Endothelial cell of hepatic sinusoid (primary cell): ENCODE measurements around the gene ANGPT4.

ENCODE experiments used
- in situ Hi-C: cut with HindIII; loops from 2 replicates; pipeline ENCODE4 v1.10.0; 2017; ENCODE audit warnings: low sequenced_read_pairs

Gene ANGPT4

GRCh38 chr20:942611-943010, 26.5 kb upstream of the ANGPT4 start:
- in situ Hi-C loops = no loop called here

GRCh38 chr20:940926-941325, 24.8 kb upstream of the ANGPT4 start:
- in situ Hi-C loops = no loop called here

DNA sequence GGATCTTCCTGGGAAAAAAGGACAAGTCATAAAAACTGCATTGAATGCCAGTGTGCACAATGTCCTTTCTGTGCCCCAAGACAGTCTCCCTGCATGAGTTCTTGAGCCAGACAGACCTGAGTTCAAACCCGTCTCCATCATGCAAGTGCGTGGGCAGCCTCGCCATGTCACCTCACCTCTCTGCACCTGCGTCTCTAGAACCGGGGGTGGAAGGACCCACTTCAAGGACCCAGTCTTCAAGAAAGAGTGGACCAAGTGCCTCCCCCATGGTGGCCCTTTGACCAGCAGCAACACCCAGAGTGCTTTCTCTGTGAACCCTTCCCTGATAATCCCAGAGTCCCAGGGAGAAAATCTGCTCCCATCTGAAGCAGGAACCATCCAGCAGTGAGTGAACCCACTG, 23.5 kb upstream of the ANGPT4 start:
- in situ Hi-C loops = no loop called here

DNA sequence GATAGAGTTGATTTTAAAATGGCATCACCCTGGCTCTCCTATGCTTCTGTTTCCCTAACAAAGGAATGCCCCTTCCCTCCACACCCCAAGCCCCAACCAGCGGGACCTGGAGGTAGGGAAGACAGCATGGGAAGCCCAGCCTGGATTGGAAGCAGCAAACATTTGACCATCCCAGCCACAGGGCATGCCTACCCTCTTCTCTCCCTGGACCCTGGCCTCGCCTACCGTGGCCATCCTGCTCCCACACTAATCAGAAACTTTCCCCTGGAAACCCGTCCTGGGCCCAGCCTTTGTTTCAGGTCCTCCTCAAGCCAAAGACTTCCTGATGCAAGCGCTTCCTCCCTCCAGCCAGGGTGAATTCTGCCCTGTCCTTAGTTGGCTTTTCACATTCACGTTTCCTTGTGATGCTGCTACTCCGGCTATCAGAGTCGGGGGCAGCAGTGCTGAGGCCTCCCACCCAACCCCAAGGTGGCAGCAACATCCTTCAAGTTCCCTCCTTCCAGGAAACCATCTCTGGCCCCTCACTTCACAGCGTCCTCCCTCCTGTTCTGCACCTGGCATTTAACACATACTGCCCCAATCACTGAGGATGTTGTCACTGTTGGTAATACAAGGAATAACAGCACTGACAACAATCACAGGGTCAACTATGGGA, 18.2 kb upstream of the ANGPT4 start:
- in situ Hi-C loops = no loop called here

- in situ Hi-C loops = no loop called here
Observed at GRCh38 chr20:933029-933428, 16.9 kb upstream of the ANGPT4 start.

DNA sequence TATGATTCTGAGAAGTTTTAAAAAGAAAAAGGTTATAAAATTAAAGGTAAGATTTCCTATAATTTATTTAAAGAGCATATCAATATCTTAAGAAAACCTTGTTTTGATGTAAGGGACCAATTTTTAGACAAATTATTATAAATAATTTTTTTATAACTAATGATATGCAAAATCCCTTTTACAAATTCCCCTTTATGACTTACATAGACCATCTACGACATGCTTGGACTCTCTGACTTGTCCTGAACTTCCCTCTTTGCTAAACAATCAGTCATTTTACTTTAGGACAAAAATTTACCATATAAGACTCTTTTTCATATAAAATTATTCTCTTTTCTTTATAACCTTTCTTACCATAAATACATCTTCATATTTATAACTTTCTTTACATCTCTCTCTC, 15.3 kb upstream of the ANGPT4 start:
- in situ Hi-C loops = no loop called here

DNA sequence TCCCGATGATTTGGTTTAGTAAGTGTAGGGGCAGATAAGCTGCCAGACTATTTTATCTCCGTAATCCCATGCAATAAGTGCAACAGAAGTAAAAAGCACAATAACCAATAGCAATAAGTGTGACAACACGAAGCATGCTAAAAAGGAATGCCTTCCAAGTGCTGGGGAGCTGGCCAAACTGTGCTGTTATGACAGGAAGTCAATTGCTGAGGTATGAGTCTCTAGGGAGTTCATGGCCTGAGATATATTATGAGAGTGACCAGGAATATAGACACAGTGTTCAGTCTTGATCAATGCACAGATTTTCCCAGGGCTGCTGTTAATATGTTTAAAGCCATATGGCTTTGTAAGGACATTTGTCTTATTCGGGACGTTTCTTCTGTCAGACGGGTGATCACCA, 10.5 kb upstream of the ANGPT4 start:
- in situ Hi-C loops = no loop called here

- in situ Hi-C loops = no loop called here
Observed at GRCh38 chr20:925516-925915, 9.4 kb upstream of the ANGPT4 start.

DNA sequence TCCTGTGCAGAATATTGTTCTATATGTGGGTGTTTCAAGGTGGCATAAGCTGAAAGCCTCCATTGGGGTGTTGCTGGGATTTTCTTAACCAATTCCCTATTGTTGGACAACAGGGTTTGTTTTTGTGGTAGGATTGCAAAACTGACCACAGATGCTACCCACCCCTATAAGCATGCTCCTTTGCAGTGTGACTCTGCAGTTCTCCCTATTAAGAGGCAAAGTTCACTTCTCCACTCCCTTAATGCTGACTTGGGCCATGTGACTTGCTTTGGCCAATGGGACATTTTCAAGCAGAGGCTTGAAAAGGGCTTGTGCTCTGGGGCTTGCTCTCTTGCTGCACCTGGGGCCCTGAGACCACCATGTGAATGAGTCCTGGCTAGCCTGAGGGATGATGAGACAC, 8.5 kb upstream of the ANGPT4 start:
- in situ Hi-C loops = no loop called here

DNA sequence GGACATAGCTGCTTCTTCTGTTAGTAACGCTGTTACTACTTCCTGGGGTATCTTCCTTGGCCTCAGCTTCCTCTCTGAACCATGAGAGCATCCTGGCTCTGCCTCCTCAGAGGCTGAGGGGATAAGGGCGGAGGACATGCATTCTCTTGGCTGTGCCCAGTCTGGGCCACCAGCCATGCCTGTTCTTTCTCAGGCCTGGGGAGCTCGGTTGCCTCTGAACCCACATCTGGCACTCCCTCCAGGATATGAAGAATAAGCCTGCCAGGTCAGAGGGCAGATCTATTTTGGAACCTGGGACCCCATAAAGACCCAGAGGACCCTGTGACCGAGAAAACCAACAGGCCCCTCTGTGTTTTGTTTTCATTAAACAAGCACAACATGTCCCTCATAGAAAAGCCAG, 6.6 kb upstream of the ANGPT4 start:
- in situ Hi-C loops = no loop called here

DNA sequence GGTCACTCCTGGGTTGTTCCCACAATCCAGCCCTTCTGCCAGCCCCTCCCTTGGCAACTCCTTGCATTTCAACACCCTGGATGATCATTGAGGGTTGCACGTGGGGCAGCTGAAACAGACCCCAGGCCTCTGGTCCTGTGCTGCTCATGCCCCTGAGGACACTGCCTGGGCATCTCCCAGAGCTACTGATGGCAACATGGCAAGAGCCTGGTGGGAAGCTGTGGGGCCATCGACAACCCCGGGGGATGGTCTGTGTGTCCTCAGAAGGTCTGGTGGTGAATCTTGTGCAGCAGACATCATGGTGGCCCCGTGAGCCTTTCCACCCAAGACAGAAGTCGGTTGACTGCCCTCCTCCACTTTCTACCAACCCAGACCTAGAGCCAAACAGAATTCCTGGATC, 4.9 kb upstream of the ANGPT4 start:
- in situ Hi-C loops = no loop called here

DNA sequence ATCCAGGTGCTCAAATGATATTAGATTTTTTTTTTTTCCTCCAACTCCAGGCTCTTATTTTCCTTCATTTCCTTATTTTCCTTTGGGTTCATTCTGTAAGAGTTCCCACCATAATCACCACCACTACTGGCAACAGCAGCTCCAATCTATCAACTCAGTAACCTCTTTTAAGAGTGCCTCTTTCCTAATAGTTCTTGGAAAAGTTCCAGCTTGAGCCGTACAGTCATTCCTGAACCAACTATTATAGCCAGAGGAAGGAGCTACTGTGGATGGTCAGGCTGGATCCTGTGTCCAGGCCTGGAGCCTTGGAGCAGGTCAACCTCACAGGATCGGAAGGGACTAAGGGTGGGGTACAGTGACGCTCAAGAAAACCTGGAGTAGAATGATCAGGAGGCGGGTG, 4.2 kb upstream of the ANGPT4 start:
- in situ Hi-C loops = no loop called here

DNA sequence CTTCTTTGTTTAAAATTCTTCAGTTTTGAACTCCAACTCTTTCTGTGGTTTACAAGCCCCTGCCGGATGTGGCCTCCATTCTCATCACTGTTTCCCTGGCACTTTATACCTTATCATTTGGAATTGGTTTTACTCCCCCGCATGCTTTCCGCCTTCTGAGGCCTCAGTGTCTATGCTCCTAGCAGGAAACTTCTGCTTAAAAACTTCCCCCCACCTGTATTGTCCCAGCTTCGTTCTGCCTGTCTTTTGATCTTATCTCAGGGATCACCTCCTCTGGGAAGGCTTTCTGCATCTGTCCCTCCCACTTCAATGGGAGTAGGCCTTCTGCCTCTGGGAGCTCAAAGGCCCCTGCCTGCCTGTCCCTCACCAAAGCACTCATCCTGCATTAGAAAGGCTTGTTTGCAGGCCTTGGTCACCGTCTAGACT, 3.4 kb upstream of the ANGPT4 start:
- in situ Hi-C loops = no loop called here

- in situ Hi-C loops = no loop called here
Observed at GRCh38 chr20:917416-917815, 1.3 kb upstream of the ANGPT4 start.

DNA sequence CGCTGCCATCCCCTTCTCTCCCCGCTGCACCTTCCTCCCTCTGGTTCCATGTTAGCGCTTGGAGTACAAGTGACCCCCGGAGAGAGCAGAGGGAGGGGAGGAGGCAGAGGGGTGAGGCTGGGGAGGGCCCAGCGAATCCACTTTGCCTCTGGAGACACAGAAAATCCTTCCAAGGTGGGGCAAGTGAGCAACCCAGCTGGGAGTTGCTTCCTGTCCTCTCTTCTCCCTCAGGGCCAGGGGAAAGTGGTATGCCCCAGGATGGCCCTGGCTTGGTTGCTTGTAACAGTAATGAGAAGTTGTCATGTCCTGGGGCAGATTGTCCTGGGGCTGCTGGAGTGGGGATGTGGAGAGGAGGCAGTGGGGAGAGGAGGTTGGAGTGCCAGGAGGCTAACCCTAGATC, 691 bp upstream of the ANGPT4 start:
- in situ Hi-C loops = no loop called here

GRCh38 chr20:914727-915498, 1.2 kb downstream of the ANGPT4 start:
- in situ Hi-C loops = loop anchor here (5.0 kb wide), 1 partner anchor 32 kb away; no protein-coding TSS in a partner anchor

- in situ Hi-C loops = loop anchor here (5.0 kb wide), 1 partner anchor 34 kb away; no protein-coding TSS in a partner anchor
Observed at GRCh38 chr20:913306-913849, 2.8 kb downstream of the ANGPT4 start.

DNA sequence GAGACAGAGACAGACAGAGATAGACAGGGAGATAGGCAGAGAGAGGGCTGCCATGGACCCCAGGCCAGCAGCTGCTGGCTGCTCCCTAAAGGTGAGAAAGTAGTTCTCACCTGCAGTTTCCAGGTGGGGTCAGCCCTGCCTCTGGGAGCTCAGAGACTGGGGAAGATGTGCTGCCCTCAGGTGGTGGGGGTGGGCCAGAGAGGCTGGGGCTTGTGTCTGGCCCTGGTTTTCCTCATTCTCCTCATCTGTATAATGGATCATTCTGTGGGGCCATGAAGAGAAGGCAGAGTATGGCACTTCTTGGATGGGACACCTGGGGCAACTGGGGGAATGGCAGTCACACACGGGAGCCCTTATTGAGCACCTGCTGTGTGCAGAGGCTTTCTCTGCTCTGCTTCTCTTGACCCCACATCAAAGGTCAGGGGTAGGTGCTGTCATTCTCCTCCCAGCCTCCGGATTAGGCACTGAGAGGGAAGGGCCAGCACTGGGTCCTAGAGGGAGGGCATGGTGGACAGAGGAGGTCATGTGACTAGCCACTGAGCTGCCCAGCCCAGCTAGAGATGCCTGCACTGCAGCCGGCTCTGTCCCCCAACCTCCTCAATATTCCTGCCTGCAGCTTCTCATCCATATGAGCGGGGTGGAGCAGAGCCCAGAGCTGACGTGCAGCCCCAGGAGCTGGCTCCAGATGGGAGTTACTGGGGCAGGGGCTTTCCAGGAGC, 4.1 kb downstream of the ANGPT4 start:
- in situ Hi-C loops = loop anchor here (5.0 kb wide), 1 partner anchor 35 kb away; no protein-coding TSS in a partner anchor

- in situ Hi-C loops = loop anchor here (5.0 kb wide), 1 partner anchor 36 kb away; no protein-coding TSS in a partner anchor
Observed at GRCh38 chr20:910870-911770, 5.0 kb downstream of the ANGPT4 start.

GRCh38 chr20:910132-910869, 5.8 kb downstream of the ANGPT4 start:
- in situ Hi-C loops = loop anchor here (5.0 kb wide), 1 partner anchor 37 kb away; no protein-coding TSS in a partner anchor
